Effector memory CD4-positive, alpha-beta T cell (primary cell): ENCODE results near the gene SRGAP2C.
"Not testable (repeated sequence)": the region's sequence is repeated elsewhere in the genome, so short reads cannot be mapped to it uniquely, and the experiment has no call there.

Source experiments
- DNase-seq, 3 donors: peaks; one replicate each; pipeline ENCODE4 v3.0.0-alpha.2; 2020
- H3K27ac ChIP-seq: 2 replicates; pipeline ENCODE4 v1.7.0; 2013; ENCODE audit warnings: mild to moderate bottlenecking, low read length, moderate library complexity; ENCODE audit not compliant: insufficient read depth, poor library complexity, severe bottlenecking
- H3K27me3 ChIP-seq: replicated peaks from 2 replicates; pipeline ENCODE4 v1.7.0; 2013; ENCODE audit warnings: mild to moderate bottlenecking, low read length; ENCODE audit not compliant: insufficient read depth, control insufficient read depth, poor library complexity, severe bottlenecking
- H3K36me3 ChIP-seq: 2 replicates; pipeline ENCODE4 v1.7.0; 2013; ENCODE audit warnings: mild to moderate bottlenecking, low read length, moderate library complexity; ENCODE audit not compliant: control insufficient read depth, insufficient read depth
- H3K4me1 ChIP-seq: 2 replicates; pipeline ENCODE4 v1.7.0; 2013; ENCODE audit warnings: low read length, mild to moderate bottlenecking; ENCODE audit not compliant: control insufficient read depth, insufficient read depth, poor library complexity, severe bottlenecking
- H3K4me3 ChIP-seq: 2 replicates; pipeline ENCODE4 v1.7.0; 2013; ENCODE audit warnings: low read length, low read depth, mild to moderate bottlenecking; ENCODE audit not compliant: insufficient read depth, poor library complexity, severe bottlenecking
- H3K9me3 ChIP-seq: 2 replicates; pipeline ENCODE4 v1.7.0; 2013; ENCODE audit warnings: mild to moderate bottlenecking, low read length, moderate library complexity; ENCODE audit not compliant: control insufficient read depth

The SRGAP2C gene

DNA sequence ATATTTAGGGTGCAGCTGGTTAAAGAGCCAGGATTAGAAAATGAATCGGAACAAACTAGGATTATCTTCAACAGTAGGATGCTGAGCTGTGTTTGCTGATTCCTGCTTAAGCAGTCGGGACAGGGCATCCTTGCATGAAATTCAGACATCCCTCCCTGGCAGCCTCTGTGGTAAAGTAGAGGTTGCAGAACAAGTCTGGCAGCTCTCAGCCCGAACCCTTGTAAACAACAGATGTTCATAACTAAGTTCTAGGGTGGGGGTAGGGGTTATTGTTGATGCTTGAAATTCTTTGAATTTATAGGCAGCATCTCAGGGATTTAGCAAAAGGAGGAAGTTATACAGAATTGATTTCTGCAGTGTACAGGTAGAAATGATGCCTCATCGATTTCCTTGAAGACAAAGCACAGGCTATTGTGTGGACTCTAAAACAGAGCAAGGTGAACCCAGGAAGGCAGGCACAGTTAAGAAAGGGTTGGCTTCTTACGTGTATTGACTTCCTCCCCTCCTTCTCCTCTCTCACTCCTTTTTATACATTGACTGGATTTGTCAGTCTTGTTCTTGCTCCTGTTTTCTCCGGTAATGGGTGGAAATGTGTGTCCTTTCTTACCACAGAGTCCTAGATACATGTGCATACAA lies 114.9 kb downstream of the SRGAP2C start:
- H3K4me1 ChIP-seq, H3K36me3 ChIP-seq, DNase-seq, H3K4me3 ChIP-seq, H3K27me3 ChIP-seq, H3K27ac ChIP-seq, H3K9me3 ChIP-seq: not testable (repeated sequence)

DNA sequence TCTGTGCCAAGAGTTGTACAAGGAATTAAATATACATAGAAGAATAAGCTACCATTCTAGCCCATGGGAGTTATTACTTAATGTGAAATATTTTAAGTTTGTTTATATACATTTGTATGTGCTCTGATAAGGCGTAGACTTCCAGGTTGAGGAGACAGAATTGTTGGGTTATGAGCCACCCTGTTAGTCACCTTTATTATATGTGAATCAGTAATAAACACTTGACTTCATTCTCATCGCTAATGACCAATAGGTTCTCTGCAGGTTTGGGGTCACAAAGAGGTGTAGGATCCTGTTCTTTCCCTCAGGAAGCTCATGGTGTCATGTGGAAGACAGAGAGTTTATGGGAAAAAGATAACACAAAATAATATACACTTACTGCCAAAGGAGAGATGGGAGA lies 117.1 kb downstream of the SRGAP2C start:
- H3K9me3 ChIP-seq, H3K27ac ChIP-seq, H3K4me1 ChIP-seq, DNase-seq, H3K36me3 ChIP-seq, H3K27me3 ChIP-seq, H3K4me3 ChIP-seq: not testable (repeated sequence)

DNA sequence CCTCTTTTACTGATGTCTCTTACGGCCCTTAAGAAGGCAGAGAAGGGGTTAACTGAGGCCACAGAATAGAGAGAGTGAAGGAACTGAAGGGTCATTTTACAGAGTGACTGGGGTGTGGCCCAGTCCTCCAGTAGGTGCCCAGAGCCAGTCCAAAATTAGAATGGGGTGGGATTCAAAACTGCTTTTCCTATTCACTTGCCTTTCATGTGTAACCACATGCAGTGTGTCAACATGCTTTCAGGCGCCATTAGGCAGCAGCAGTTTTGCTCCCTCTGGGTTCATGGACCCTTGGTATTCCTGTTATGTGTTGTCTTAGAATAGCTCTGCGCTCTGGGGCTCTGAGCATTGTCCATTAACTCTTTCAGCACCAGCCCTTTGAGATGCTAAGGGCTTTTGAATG lies 123.0 kb downstream of the SRGAP2C start:
- H3K9me3 ChIP-seq, H3K4me1 ChIP-seq: not testable (repeated sequence)

DNA sequence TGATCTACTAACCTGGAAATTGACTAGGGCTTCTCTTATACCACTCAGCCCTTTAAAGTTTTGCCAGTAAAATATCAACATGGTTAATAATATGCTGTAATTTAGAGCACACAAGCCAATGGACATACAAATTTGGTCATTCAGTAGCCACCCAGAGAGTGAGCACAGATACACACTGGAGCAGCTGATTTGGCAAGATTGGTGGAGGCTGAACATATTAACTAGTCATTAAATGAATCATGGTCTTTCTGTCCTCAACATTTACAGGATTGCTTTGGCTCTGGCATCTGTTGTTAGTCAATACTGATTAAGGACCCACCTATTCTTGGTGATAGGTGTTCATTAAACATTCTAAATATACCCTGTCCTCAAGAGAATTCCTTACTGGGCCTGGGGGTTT lies 130.7 kb downstream of the SRGAP2C start:
- not testable (repeated sequence) for H3K4me1 ChIP-seq, H3K36me3 ChIP-seq, H3K27ac ChIP-seq, DNase-seq, H3K4me3 ChIP-seq, H3K27me3 ChIP-seq, H3K9me3 ChIP-seq

More for the DNA sequence above, 123.0 kb downstream of the SRGAP2C start:
- not testable (repeated sequence) for H3K27me3 ChIP-seq, H3K36me3 ChIP-seq, DNase-seq, H3K27ac ChIP-seq, H3K4me3 ChIP-seq

DNA sequence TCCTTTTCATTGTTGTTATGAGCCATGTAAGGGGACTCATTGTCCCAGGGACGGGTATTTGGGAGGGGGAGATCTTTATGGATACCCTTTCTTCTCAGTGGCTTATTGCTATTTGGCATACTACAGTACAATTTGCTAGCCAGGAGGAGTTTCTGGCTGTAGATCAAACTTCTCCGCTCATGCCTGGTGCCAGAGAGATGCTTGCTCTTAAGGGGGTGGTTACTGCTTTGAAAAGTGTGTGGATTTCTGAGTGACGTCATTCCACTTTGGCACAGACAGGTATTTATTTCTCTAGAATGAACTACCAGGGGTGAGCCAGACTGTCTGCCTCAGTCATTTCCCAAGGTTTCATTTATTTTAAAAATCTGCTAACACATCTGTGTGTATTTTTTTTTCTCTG lies 131.3 kb downstream of the SRGAP2C start:
- H3K27me3 ChIP-seq, H3K27ac ChIP-seq, H3K4me3 ChIP-seq, H3K4me1 ChIP-seq, H3K36me3 ChIP-seq, DNase-seq, H3K9me3 ChIP-seq: not testable (repeated sequence)

DNA sequence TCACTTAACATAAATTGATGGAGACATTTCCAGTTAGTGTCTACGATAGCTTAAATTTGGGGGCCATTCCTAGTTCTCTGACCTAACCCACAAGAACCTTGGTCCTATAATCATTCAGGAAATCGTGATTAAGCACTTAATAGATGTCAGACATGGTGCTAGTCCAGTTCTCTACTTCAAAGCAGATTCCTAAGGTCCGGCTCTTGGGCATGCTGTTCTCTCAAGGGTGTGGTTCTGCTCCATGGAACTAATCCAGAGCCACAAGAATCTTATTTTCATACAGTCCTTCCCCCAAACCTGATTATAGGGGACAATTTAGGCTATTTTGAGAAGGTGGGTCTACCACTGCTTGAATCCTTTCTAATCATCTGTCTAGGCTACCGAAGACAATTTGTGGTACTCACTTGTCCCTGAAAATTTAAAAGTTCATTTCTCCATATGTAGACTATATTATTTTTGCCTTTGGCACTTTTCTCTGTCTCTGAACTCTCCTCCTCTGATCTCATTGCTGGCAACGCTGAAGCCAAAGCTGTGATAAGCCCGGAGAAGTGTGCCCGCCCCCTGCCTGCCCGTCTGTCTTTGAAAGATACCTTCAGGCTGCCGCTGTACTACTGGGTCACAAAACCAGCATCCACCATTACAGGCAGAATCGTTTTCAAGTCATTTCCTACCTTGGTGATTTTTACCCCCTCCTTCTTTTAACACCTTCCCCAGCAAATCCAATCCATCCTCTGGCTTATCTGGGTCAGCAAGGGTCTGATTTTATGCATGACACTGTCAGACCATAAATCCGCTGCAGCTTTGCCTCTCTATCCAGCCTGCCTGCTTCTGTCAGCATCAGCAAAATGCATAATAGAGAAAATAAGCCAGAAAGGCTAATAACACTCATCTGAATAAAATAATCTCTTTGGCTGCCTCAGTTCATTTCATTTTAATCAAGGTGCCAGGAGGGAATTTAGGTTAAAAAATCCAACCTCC lies 133.0 kb downstream of the SRGAP2C start:
- not testable (repeated sequence) for DNase-seq, H3K9me3 ChIP-seq, H3K36me3 ChIP-seq, H3K27ac ChIP-seq, H3K27me3 ChIP-seq, H3K4me1 ChIP-seq, H3K4me3 ChIP-seq

DNA sequence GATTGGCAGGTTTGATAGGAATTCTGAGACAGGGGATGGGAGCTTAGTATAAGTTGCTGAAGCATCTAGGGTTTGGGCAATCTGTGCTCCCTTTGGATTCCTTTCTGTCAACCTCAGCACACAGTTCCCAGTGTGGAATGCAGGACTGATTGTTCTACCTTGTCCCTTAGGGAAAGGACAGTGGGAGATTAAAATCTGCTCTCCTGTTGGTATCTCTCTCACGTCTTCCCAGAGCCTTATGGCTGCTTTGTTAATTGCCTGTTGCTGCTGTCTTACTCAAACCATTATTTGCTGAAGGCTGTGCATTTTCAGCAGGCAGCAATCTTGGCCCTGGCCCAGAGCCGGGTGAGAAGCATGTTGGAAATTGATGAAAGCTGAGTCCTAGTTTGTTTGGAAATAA lies 133.9 kb downstream of the SRGAP2C start:
- not testable (repeated sequence) for H3K27me3 ChIP-seq, H3K4me3 ChIP-seq, H3K4me1 ChIP-seq, H3K27ac ChIP-seq, DNase-seq, H3K36me3 ChIP-seq, H3K9me3 ChIP-seq

DNA sequence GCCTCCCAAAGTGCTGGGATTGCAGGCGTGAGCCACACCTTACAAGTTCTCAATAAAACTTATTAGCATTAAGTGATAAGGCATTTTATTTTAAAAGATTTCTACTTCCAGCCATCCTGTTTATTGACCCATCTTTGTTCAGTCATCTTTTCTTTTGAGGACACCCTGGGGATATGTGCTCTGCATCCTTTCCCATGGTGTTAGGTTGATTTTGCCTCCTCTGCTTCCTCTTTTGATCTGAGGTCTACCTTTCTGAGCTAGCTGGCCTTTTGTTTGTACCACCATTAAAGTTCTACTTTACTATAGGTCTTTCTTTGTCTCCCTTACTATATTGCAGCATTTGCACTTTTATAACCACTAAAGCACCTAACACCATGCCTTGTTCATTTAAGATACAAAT lies 136.9 kb downstream of the SRGAP2C start:
- not testable (repeated sequence) for H3K27ac ChIP-seq, H3K9me3 ChIP-seq, H3K4me1 ChIP-seq, H3K36me3 ChIP-seq, H3K4me3 ChIP-seq, H3K27me3 ChIP-seq, DNase-seq

DNA sequence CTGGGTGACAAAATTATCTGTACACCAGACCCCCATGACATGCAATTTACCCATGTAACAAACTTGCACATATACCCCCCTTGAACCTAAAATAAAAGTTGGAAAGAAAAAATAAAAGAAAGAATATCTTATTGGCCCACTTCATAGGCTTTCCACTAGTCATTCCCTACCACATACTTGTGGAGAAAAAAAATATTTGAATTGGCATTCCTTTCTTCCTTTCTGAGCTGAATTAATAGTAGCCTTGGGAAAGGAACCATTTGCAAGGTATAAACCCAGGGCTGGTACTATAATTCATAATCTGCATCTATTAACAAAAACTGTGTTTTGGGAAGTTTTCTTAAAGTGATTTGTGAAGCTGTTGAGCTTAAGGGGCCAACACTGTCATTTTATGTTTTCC lies 140.0 kb downstream of the SRGAP2C start:
- H3K9me3 ChIP-seq, H3K27ac ChIP-seq, H3K4me1 ChIP-seq, DNase-seq, H3K4me3 ChIP-seq, H3K36me3 ChIP-seq, H3K27me3 ChIP-seq: not testable (repeated sequence)

DNA sequence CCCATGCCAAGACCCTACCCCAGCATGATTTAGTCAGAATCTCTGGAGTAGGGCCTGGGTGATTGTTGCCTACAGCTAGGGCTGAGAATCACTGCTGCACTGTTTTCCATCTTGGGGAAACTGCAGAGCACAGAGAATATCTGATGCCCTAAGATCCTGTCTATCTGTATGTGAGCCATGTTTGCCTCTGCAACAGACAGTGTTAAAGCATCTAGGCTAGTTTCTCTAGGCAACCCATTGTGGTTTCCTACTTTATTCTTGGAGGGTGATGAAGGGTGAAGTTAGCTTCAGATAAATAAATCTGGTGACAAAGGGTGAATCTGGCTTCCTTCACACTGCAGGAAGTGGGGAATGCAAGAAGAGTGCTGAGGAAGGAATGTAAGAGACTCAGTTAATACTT lies 147.4 kb downstream of the SRGAP2C start:
- not testable (repeated sequence) for H3K27me3 ChIP-seq, DNase-seq, H3K9me3 ChIP-seq, H3K4me3 ChIP-seq, H3K27ac ChIP-seq, H3K36me3 ChIP-seq, H3K4me1 ChIP-seq
